Measurements from ENCODE around the gene RBL2. TPM values are rescaled to one million over a fixed set of nuclear protein-coding genes. Genes with fewer than 3 reads are reported as not detected.

RBL2 gene
- total and polyA plus RNA-seq, 2 of the 8 experiments (the other 6 are each of a cell fraction or from before 2014, with no cell fraction given), result 13.9 to 22.1 TPM

- peaks cover 0 to 1% of the 10 kb centered on the region in 2 experiments for H4K20me1 ChIP-seq (replicated peaks in 1 of 2; ENCODE audit: control insufficient read depth in 1 of 2, insufficient read depth in 2 of 2, low read length in 2 of 2)
- no peaks in the 10 kb centered on the region for H3K27me3 ChIP-seq (replicated peaks in 1 of 4; ENCODE audit: control insufficient read depth in 3 of 4, extremely low read depth in 1 of 4, insufficient read depth in 3 of 4, low read length in 3 of 4)
- TF ChIP-seq SP4 (IDR thresholded peaks at IDR 0.05; ENCODE audit: low read length), result no peak
- no peak for TF ChIP-seq EP300 (IDR thresholded peaks at IDR 0.05; ENCODE audit: borderline replicate concordance in 1 of 2, low read depth in 2 of 2, low read length in 2 of 2)
- no peak for TF ChIP-seq KDM4A (IDR thresholded peaks at IDR 0.05; ENCODE audit: low read depth, low read length, severe bottlenecking)
- no peak for TF ChIP-seq YY1 (IDR thresholded peaks at IDR 0.05; ENCODE audit: low read depth, low read length)
- no peak for TF ChIP-seq TBP (IDR thresholded peaks at IDR 0.05; ENCODE audit: low read depth, low read length)
- no peak overlapping the region for H2BK5ac ChIP-seq (ENCODE audit: low read depth, low read length)
- no peak overlapping the region for H3K18ac ChIP-seq (ENCODE audit: extremely low read depth, low read length)
- no peaks in the 10 kb centered on the region for H3K79me2 ChIP-seq (ENCODE audit: control insufficient read depth in 1 of 2, insufficient read depth in 2 of 2, low read length in 2 of 2)
- no peak overlapping the region for H2BK120ac ChIP-seq (replicated peaks; ENCODE audit: low read depth, low read length)
- FAIRE-seq, result no peak
- WGBS, 2 experiments (ENCODE audit: extremely low coverage in 1 of 2, insufficient coverage in 1 of 2, insufficient read length in 1 of 2, insufficient replicate concordance in 2 of 2, low coverage in 1 of 2, low lambda C conversion rate in 2 of 2, missing lambda C conversion rate in 1 of 2), result 98% methylated on average over 5 of the region's 5 CpGs; no CpG with 5 or more reads in 1 of the 2 experiments
- no peaks in the 10 kb centered on the region for H3K9me3 ChIP-seq (ENCODE audit: insufficient read depth in 2 of 2, low read depth in 1 of 2, low read length in 1 of 2)
- no peak overlapping the region for H2AK5ac ChIP-seq (ENCODE audit: low read depth, low read length)
- no peak overlapping the region for H4K5ac ChIP-seq (ENCODE audit: insufficient read length, low read depth, low read length)
- no peaks in the 10 kb centered on the region for H3K23me2 ChIP-seq (ENCODE audit: low read depth, low read length)
- no peak overlapping the region for H2BK12ac ChIP-seq (ENCODE audit: low read depth, low read length)
- H3K4me2 ChIP-seq (ENCODE audit: insufficient read depth in 1 of 2, low read depth in 2 of 2, low read length in 2 of 2), result no peak overlapping the region
- H3K14ac ChIP-seq (ENCODE audit: insufficient read length), result no peak overlapping the region
- H3K27ac ChIP-seq (ENCODE audit: low read depth, low read length), result no peak overlapping the region
- no peak for DNase-seq (ENCODE audit: low read depth in 1 of 2, low spot score in 2 of 2)
- no peaks in the 10 kb centered on the region for H3K79me1 ChIP-seq (ENCODE audit: low read depth, low read length)
- ChIA-PET POLR2A (ENCODE audit: partially characterized antibody) (no interaction called here), CTCF (ENCODE audit: partially characterized antibody) (no interaction called here)
- H3K23ac ChIP-seq (ENCODE audit: insufficient read length), result no peak overlapping the region
- H3K4me3 ChIP-seq (ENCODE audit: extremely low read depth in 1 of 4, insufficient read depth in 2 of 4, low read depth in 3 of 4, low read length in 4 of 4), result no peak overlapping the region
- H2BK20ac ChIP-seq (ENCODE audit: low read length), result no peak overlapping the region
- H2BK15ac ChIP-seq (ENCODE audit: low read length), result no peak overlapping the region
- H4K91ac ChIP-seq (replicated peaks; ENCODE audit: insufficient read length, low read length), result no peak overlapping the region
- no peak overlapping the region for H3K9ac ChIP-seq (replicated peaks in 1 of 4; ENCODE audit: extremely low read depth in 1 of 4, low read depth in 3 of 4, low read length in 3 of 4)
- H3K36me3 ChIP-seq (ENCODE audit: control insufficient read depth in 2 of 4, insufficient read depth in 4 of 4, low read length in 3 of 4), result peaks cover 4 to 41% (median 13%) of the 10 kb centered on the region in 4 experiments; a peak in 7 of 8 replicates
- H3K4me1 ChIP-seq (replicated peaks in 1 of 4; ENCODE audit: control insufficient read depth in 3 of 4, insufficient read depth in 4 of 4, low read length in 3 of 4), result no peaks in the 10 kb centered on the region
- no peak overlapping the region for H3K56ac ChIP-seq (replicated peaks; ENCODE audit: insufficient read length, low read depth, low read length)
- no peak overlapping the region for H3K4ac ChIP-seq (replicated peaks; ENCODE audit: insufficient read length, low read depth, low read length)
- H2AFZ ChIP-seq (ENCODE audit: low read length), result no peak overlapping the region
- H4K8ac ChIP-seq (ENCODE audit: extremely low read depth, insufficient read depth, low read length), result no peak overlapping the region
Measured at GRCh38 chr16:53453928-53454327, 19.7 kb downstream of the RBL2 start.
